Measurements from ENCODE around the gene PPFIBP1. TPM values are rescaled to one million over a fixed set of nuclear protein-coding genes. Genes with fewer than 3 reads are reported as not detected.

The PPFIBP1 gene
- total and polyA plus RNA-seq, 2 of the 13 experiments (the other 11 are each of a cell fraction or from before 2014, with no cell fraction given) = 16.2 to 21.8 TPM

- TF ChIP-seq SALL2 (CRISPR knock-in tag; IDR thresholded peaks at IDR 0.05) (no peak), ZFP36 (IDR thresholded peaks at IDR 0.05; ENCODE audit: borderline replicate concordance, low read depth, low read length, partially characterized antibody) (no peak), ZNF414 (CRISPR knock-in tag; IDR thresholded peaks at IDR 0.05) (no peak), ZNF484 (CRISPR knock-in tag; IDR thresholded peaks at IDR 0.05; ENCODE audit: borderline replicate concordance, low read depth) (no peak), ZNF24 (IDR thresholded peaks at IDR 0.05) (no peak), TP53 (CRISPR knock-in tag; conservative IDR thresholded peaks at IDR 0.05) (no peak), IKZF1 (IDR thresholded peaks at IDR 0.05) (no peak), ZNF652 (CRISPR knock-in tag; IDR thresholded peaks at IDR 0.05; ENCODE audit: borderline replicate concordance, low read depth) (no peak), ZNF367 (CRISPR knock-in tag; IDR thresholded peaks at IDR 0.05; ENCODE audit: borderline replicate concordance) (no peak), ZNF10 (CRISPR knock-in tag; IDR thresholded peaks at IDR 0.05; ENCODE audit: borderline replicate concordance, low read depth) (no peak), SATB2 (CRISPR knock-in tag; IDR thresholded peaks at IDR 0.05) (no peak), SMARCE1 (IDR thresholded peaks at IDR 0.05; ENCODE audit: borderline replicate concordance) (no peak), RARG (CRISPR knock-in tag; IDR thresholded peaks at IDR 0.05; ENCODE audit: low read depth) (no peak), ESRRA (CRISPR knock-in tag; IDR thresholded peaks at IDR 0.05; ENCODE audit: low read depth) (0 out of 2 replicates have a peak, but pooled peaks have one; percentile 38), HNF1B (CRISPR knock-in tag; IDR thresholded peaks at IDR 0.05) (no peak; the same call in 1 of the 2 replicates), JUNB (CRISPR knock-in tag; IDR thresholded peaks at IDR 0.05; ENCODE audit: borderline replicate concordance) (no peak), ZNF616 (CRISPR knock-in tag; IDR thresholded peaks at IDR 0.05; ENCODE audit: low read depth) (0 out of 2 replicates have a peak, but pooled peaks have one; percentile 44), LCORL (IDR thresholded peaks at IDR 0.05) (no peak), LCORL (CRISPR knock-in tag; IDR thresholded peaks at IDR 0.05) (peak; percentile 30; the same call in 1 of the 2 replicates), YY1 (IDR thresholded peaks at IDR 0.05; ENCODE audit: insufficient read depth, insufficient replicate concordance, low read depth, low read length) (peak; percentile 50), HOXA7 (CRISPR knock-in tag; IDR thresholded peaks at IDR 0.05) (no peak), ZIK1 (CRISPR knock-in tag; IDR thresholded peaks at IDR 0.05; ENCODE audit: borderline replicate concordance, low read depth) (no peak), SIN3B (IDR thresholded peaks at IDR 0.05; ENCODE audit: low read length) (no peak), BRCA1 (CRISPR knock-in tag; IDR thresholded peaks at IDR 0.05) (no peak), KMT2B (CRISPR knock-in tag; IDR thresholded peaks at IDR 0.05) (peak; percentile 75; the same call in 1 of the 2 replicates), ZMYM4 (CRISPR knock-in tag; IDR thresholded peaks at IDR 0.05) (peak; percentile 65; the same call in 1 of the 2 replicates), RBM39 (IDR thresholded peaks at IDR 0.05; ENCODE audit: low read depth, low read length, poor library complexity, severe bottlenecking) (peak; percentile 58), GABPB1 (CRISPR knock-in tag; IDR thresholded peaks at IDR 0.05) (peak; percentile 64; the same call in 1 of the 2 replicates)
- TF ChIP-seq, protein P1, sequence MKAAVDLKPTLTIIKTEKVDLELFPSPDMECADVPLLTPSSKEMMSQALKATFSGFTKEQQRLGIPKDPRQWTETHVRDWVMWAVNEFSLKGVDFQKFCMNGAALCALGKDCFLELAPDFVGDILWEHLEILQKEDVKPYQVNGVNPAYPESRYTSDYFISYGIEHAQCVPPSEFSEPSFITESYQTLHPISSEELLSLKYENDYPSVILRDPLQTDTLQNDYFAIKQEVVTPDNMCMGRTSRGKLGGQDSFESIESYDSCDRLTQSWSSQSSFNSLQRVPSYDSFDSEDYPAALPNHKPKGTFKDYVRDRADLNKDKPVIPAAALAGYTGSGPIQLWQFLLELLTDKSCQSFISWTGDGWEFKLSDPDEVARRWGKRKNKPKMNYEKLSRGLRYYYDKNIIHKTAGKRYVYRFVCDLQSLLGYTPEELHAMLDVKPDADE (CRISPR knock-in tag; IDR thresholded peaks at IDR 0.05) = no peak
These were observed at the start of gene PPFIBP1 (continued) for GRCh38 chr12:27523642-27524493.
